HCT116 (cell line): ENCODE data around the gene GHDC. TPM values are rescaled to one million over a fixed set of nuclear protein-coding genes. Genes with fewer than 3 reads are reported as not detected.
A peak's percentile ranks its signal among the peaks of the same experiment; 100 is the strongest.

Source experiments
- ATAC-seq: fragments of 200-7000 bp; cut with Tn5 transposase; 2 replicates; pipeline ENCODE4 v1.9.1; 2020; ENCODE audit warnings: mild to moderate bottlenecking, moderate library complexity
- BruUV-seq: library from RNA; stranded (reverse); fragments of 400-500 nt; replicated peaks from 2 replicates; lab custom pipeline; 2021; lab: Mats Ljungman, UMichigan
- CTCF ChIA-PET: fragments of 300-600 bp; sonication (Branson Sonifier 250); formaldehyde crosslinking; loops from one replicate; lab custom pipeline; 2021; ENCODE audit warnings: antibody characterized with exemption; lab: Charles Lee
- POLR2A ChIA-PET: fragments of 300-600, 350-600 bp; sonication (Branson Sonifier 250); formaldehyde crosslinking; loops from one replicate; lab custom pipeline; 2021; ENCODE audit warnings: antibody characterized with exemption; lab: Charles Lee
- RAD21 ChIA-PET, 2 experiments: fragments of 300-600 bp; sonication (Branson Sonifier 250); formaldehyde crosslinking; loops; one replicate each; lab custom pipeline; 2023; ENCODE audit warnings: low total read pairs in 2 of 2; ENCODE audit not compliant: uncharacterized antibody in 2 of 2, unreplicated experiment in 2 of 2, low non-redundant PET in 1 of 2; lab: Charles Lee
- DNase-seq: peaks from one replicate; pipeline ENCODE4 v3.0.0-alpha.2; 2010; ENCODE audit warnings: low read depth, low spot score
- H2AFZ ChIP-seq: fragments of 200-600 bp; shearing (Covaris generic), sonication (generic); 2 replicates; pipeline ENCODE4 v1.6.1; 2017; ENCODE audit warnings: low read depth, mixed run types, mixed read lengths, antibody characterized with exemption, low read length; ENCODE audit not compliant: poor library complexity, severe bottlenecking
- H3K27ac ChIP-seq: 2 replicates; pipeline ENCODE4 v1.5.1; 2012; ENCODE audit warnings: low read depth, low read length
- H3K27me3 ChIP-seq: fragments of 200-600 bp; sonication (generic); 2 replicates; pipeline ENCODE4 v1.6.1; 2016; ENCODE audit warnings: mixed run types, low read length, mixed read lengths; ENCODE audit not compliant: insufficient read depth
- H3K36me3 ChIP-seq, 2 experiments: fragments of 200-500 bp in 1 of 2; fragments of 200-600 bp in 1 of 2; sonication (Bioruptor generic) in 1 of 2; sonication (generic) in 1 of 2; 2 replicates each; pipeline versions ENCODE4 v1.5.1 to v1.6.1; 2014 to 2016; ENCODE audit warnings: low read length in 2 of 2, inconsistent platforms in 1 of 2, mixed read lengths in 1 of 2, mixed run types in 1 of 2; ENCODE audit not compliant: insufficient read depth in 2 of 2, control insufficient read depth in 1 of 2
- H3K4me1 ChIP-seq, 2 experiments: fragments of 200-600 bp in 1 of 2; sonication (generic) in 1 of 2; 2 replicates each; pipeline versions ENCODE4 v1.5.1 to v1.6.1; 2012 to 2017; ENCODE audit warnings: low read length in 2 of 2, inconsistent platforms in 1 of 2, mild to moderate bottlenecking in 1 of 2, mixed read lengths in 1 of 2, mixed run types in 1 of 2, moderate library complexity in 1 of 2; ENCODE audit not compliant: insufficient read depth in 2 of 2, control insufficient read depth in 1 of 2
- H3K4me2 ChIP-seq: fragments of 200-600 bp; sonication (generic); 2 replicates; pipeline ENCODE4 v1.6.1; 2017; ENCODE audit warnings: mixed run types, low read length, mixed read lengths
- H3K4me3 ChIP-seq, 2 experiments: fragments of 200-600 bp in 1 of 2; sonication (generic) in 1 of 2; replicated peaks in 1 of 2; 2 replicates each; pipeline ENCODE4 v1.5.1; 2011 to 2016; ENCODE audit warnings: low read length in 2 of 2, control low read depth in 1 of 2, low read depth in 1 of 2, mild to moderate bottlenecking in 1 of 2, mixed read lengths in 1 of 2, mixed run types in 1 of 2
- H3K79me2 ChIP-seq: fragments of 200-600 bp; sonication (generic); 2 replicates; pipeline ENCODE4 v1.6.1; 2017; ENCODE audit warnings: mild to moderate bottlenecking, mixed run types, low read length, moderate library complexity, mixed read lengths; ENCODE audit not compliant: insufficient read depth
- H3K9ac ChIP-seq: fragments of 200-600 bp; sonication (generic); 2 replicates; pipeline ENCODE4 v1.6.1; 2016; ENCODE audit warnings: low read length, mixed read lengths
- H3K9me2 ChIP-seq: fragments of 200-600 bp; sonication (generic), shearing (Covaris generic); 2 replicates; pipeline ENCODE4 v1.6.1; 2017; ENCODE audit warnings: mixed run types, mild to moderate bottlenecking, moderate library complexity; ENCODE audit not compliant: insufficient read depth
- H3K9me3 ChIP-seq, 2 experiments: fragments of 200-500 bp in 1 of 2; fragments of 200-600 bp in 1 of 2; sonication (Bioruptor generic) in 1 of 2; sonication (generic) in 1 of 2; 2 replicates each; pipeline ENCODE4 v1.6.1; 2014 to 2017; ENCODE audit warnings: low read length in 2 of 2, mixed read lengths in 2 of 2, inconsistent platforms in 1 of 2, low read depth in 1 of 2, mild to moderate bottlenecking in 1 of 2, mixed run types in 1 of 2, moderate library complexity in 1 of 2; ENCODE audit not compliant: control insufficient read depth in 1 of 2, insufficient read depth in 1 of 2
- H4K20me1 ChIP-seq: fragments of 200-600 bp; sonication (generic), shearing (Covaris generic); 2 replicates; pipeline ENCODE4 v1.6.1; 2017; ENCODE audit warnings: mixed run types, mild to moderate bottlenecking, moderate library complexity; ENCODE audit not compliant: insufficient read depth
- ATF3 ChIP-seq: IDR thresholded peaks from 2 replicates; pipeline ENCODE4 v1.6.1; 2012
- CTCF ChIP-seq, 3 experiments: fragments of 200-600 bp in 1 of 3; sonication (generic) in 1 of 3; IDR thresholded peaks in 2 of 3; conservative IDR thresholded peaks in 1 of 3; 2 replicates each; pipeline ENCODE4 v1.5.1; 2012 to 2017; ENCODE audit warnings: low read depth in 2 of 3, low read length in 2 of 3, antibody characterized with exemption in 1 of 3, borderline replicate concordance in 1 of 3, control low read depth in 1 of 3, mild to moderate bottlenecking in 1 of 3, mixed read lengths in 1 of 3, mixed run types in 1 of 3, moderate library complexity in 1 of 3; ENCODE audit not compliant: insufficient read depth in 1 of 3
- EGR1 ChIP-seq: IDR thresholded peaks from 2 replicates; pipeline ENCODE4 v1.6.1; 2012; ENCODE audit warnings: low read depth
- ELF1 ChIP-seq: IDR thresholded peaks from 2 replicates; pipeline ENCODE4 v1.6.1; 2012; ENCODE audit warnings: low read depth, borderline replicate concordance
- EZH2 ChIP-seq: fragments of 200-600 bp; sonication (generic); IDR thresholded peaks from 2 replicates; pipeline ENCODE4 v1.6.1; 2017; ENCODE audit warnings: antibody characterized with exemption, mixed run types
- FOSL1 ChIP-seq: IDR thresholded peaks from 2 replicates; pipeline ENCODE4 v1.6.1; 2012; ENCODE audit warnings: low read depth
- POLR2A ChIP-seq: IDR thresholded peaks from 2 replicates; pipeline ENCODE4 v1.7.0; 2011; ENCODE audit warnings: borderline replicate concordance; ENCODE audit not compliant: insufficient read depth, insufficient read length; ENCODE audit errors: extremely low read depth
- POLR2AphosphoS5 ChIP-seq: IDR thresholded peaks from 2 replicates; pipeline ENCODE4 v1.6.1; 2011; ENCODE audit warnings: mild to moderate bottlenecking, low read depth, low read length, moderate library complexity
- YY1 ChIP-seq: IDR thresholded peaks from 2 replicates; pipeline ENCODE4 v1.6.1; 2011; ENCODE audit warnings: low read length, low read depth, moderate library complexity, mild to moderate bottlenecking; ENCODE audit not compliant: insufficient replicate concordance; ENCODE audit errors: extremely low read depth
- ZBTB33 ChIP-seq: IDR thresholded peaks from 2 replicates; pipeline ENCODE4 v1.6.1; 2011; ENCODE audit warnings: mild to moderate bottlenecking, low read length, moderate library complexity; ENCODE audit not compliant: insufficient replicate concordance; ENCODE audit errors: extremely low read depth
- ZFX ChIP-seq: fragments of 450-650 bp; IDR thresholded peaks from 2 replicates; pipeline ENCODE4 v1.6.1; 2017
- ZNF274 ChIP-seq: fragments of 200-500 bp; sonication (Bioruptor generic); IDR thresholded peaks from 2 replicates; pipeline ENCODE4 v1.6.1; 2014; ENCODE audit warnings: mild to moderate bottlenecking, low read depth, low read length, inconsistent platforms
- intact Hi-C: fragments of 100-400 bp; cut with micrococcal nuclease; formaldehyde crosslinking; loops from 2 replicates; pipeline ENCODE4 v1.10.0; 2022
- total RNA-seq: library from RNA; stranded (reverse); gene quantifications from one replicate; pipeline ENCODE4 v1.2.1, GENCODE V29; 2021; ENCODE audit not compliant: unreplicated experiment

GHDC gene
- total RNA-seq, 1 experiment from 2014 or later: 13.2 TPM

- TF ChIP-seq ZBTB33: no peak
- no peak for TF ChIP-seq POLR2A
- no peak for TF ChIP-seq EZH2
- TF ChIP-seq CTCF (IDR thresholded peaks at IDR 0.05 in 2 of 3, conservative IDR thresholded peaks at IDR 0.05 in 1 of 3; ENCODE audit: borderline replicate concordance in 1 of 3, insufficient read depth in 1 of 3, low read depth in 2 of 3, low read length in 2 of 3): no peak
- no peak for TF ChIP-seq ATF3
Measured at GRCh38 chr17:42227849-42228700, 33.8 kb upstream of the GHDC start (continued).

GRCh38 chr17:42225646-42226045 is 31.4 kb upstream of the GHDC start:
- Histone ChIP-seq H3K4me3 (0 out of 4 replicates have a peak overlapping the region, but pooled peaks of 1 of the 2 experiments have one; percentile 20), H3K4me2 (peak overlapping the region; percentile 51; the same call in 1 of the 2 replicates), H3K9me3 (no peaks in the 10 kb centered on the region), H3K36me3 (no peaks in the 10 kb centered on the region), H3K79me2 (no peaks in the 10 kb centered on the region), H3K4me1 (peaks cover 0 to 11% of the 10 kb centered on the region in 2 experiments; a peak in 3 of 4 replicates), H3K9ac (no peak overlapping the region), H4K20me1 (no peaks in the 10 kb centered on the region), H2AFZ (no peak overlapping the region), H3K9me2 (no peaks in the 10 kb centered on the region), H3K27ac (no peak overlapping the region), H3K27me3 (no peaks in the 10 kb centered on the region)
- ATAC-seq: no peak
- intact Hi-C loops: no loop called here
- no TSS peak for BruUV-seq
- TF ChIP-seq YY1: no peak
- no peak for TF ChIP-seq ZFX
- TF ChIP-seq CTCF (IDR thresholded peaks at IDR 0.05 in 2 of 3, conservative IDR thresholded peaks at IDR 0.05 in 1 of 3; ENCODE audit: borderline replicate concordance in 1 of 3, insufficient read depth in 1 of 3, low read depth in 2 of 3, low read length in 2 of 3): no peak
- no peak for TF ChIP-seq EGR1
- no peak for TF ChIP-seq ZBTB33
- no peak for TF ChIP-seq POLR2A
- TF ChIP-seq FOSL1: no peak
- TF ChIP-seq ATF3: no peak
- TF ChIP-seq ZNF274: no peak
- no peak for TF ChIP-seq ELF1
- TF ChIP-seq POLR2AphosphoS5: no peak
- CTCF ChIA-PET: no interaction called here
- RAD21 ChIA-PET: no interaction called here
- DNase-seq: no peak
- POLR2A ChIA-PET: no interaction called here
